Effector memory CD4-positive, alpha-beta T cell (primary cell): Measurements from ENCODE around the gene TMEM98.
"Not testable (repeated sequence)": the region's sequence is repeated elsewhere in the genome, so short reads cannot be mapped to it uniquely, and the experiment has no call there.

ENCODE experiments used
- DNase-seq, 3 donors: peaks; one replicate each; pipeline ENCODE4 v3.0.0-alpha.2; 2020
- H3K27ac ChIP-seq: 2 replicates; pipeline ENCODE4 v1.7.0; 2013; ENCODE audit warnings: mild to moderate bottlenecking, low read length, moderate library complexity; ENCODE audit not compliant: insufficient read depth, poor library complexity, severe bottlenecking
- H3K27me3 ChIP-seq: replicated peaks from 2 replicates; pipeline ENCODE4 v1.7.0; 2013; ENCODE audit warnings: mild to moderate bottlenecking, low read length; ENCODE audit not compliant: insufficient read depth, control insufficient read depth, poor library complexity, severe bottlenecking
- H3K36me3 ChIP-seq: 2 replicates; pipeline ENCODE4 v1.7.0; 2013; ENCODE audit warnings: mild to moderate bottlenecking, low read length, moderate library complexity; ENCODE audit not compliant: control insufficient read depth, insufficient read depth
- H3K4me1 ChIP-seq: 2 replicates; pipeline ENCODE4 v1.7.0; 2013; ENCODE audit warnings: low read length, mild to moderate bottlenecking; ENCODE audit not compliant: control insufficient read depth, insufficient read depth, poor library complexity, severe bottlenecking
- H3K4me3 ChIP-seq: 2 replicates; pipeline ENCODE4 v1.7.0; 2013; ENCODE audit warnings: low read length, low read depth, mild to moderate bottlenecking; ENCODE audit not compliant: insufficient read depth, poor library complexity, severe bottlenecking
- H3K9me3 ChIP-seq: 2 replicates; pipeline ENCODE4 v1.7.0; 2013; ENCODE audit warnings: mild to moderate bottlenecking, low read length, moderate library complexity; ENCODE audit not compliant: control insufficient read depth

The TMEM98 gene

GRCh38 chr17:32913593-32913992 is 14.4 kb upstream of the TMEM98 start:
- H3K36me3 ChIP-seq: no peaks in the 10 kb centered on the region

GRCh38 chr17:32914181-32914580 is 13.8 kb upstream of the TMEM98 start:
- no peaks in the 10 kb centered on the region for H3K27me3 ChIP-seq
- H3K36me3 ChIP-seq: no peaks in the 10 kb centered on the region
- DNase-seq: no peak
- H3K9me3 ChIP-seq: no peaks in the 10 kb centered on the region
- H3K4me1 ChIP-seq: no peaks in the 10 kb centered on the region
- H3K4me3 ChIP-seq: no peak overlapping the region
- no peak overlapping the region for H3K27ac ChIP-seq

More at GRCh38 chr17:32913593-32913992, 14.4 kb upstream of the TMEM98 start:
- Histone ChIP-seq H3K9me3 (no peaks in the 10 kb centered on the region), H3K27ac (no peak overlapping the region), H3K4me1 (no peaks in the 10 kb centered on the region), H3K27me3 (no peaks in the 10 kb centered on the region), H3K4me3 (no peak overlapping the region)
- DNase-seq: no peak

GRCh38 chr17:32915245-32915644 is 12.7 kb upstream of the TMEM98 start:
- Histone ChIP-seq H3K4me3 (no peak overlapping the region), H3K4me1 (no peaks in the 10 kb centered on the region), H3K27me3 (no peaks in the 10 kb centered on the region), H3K27ac (no peak overlapping the region), H3K9me3 (no peaks in the 10 kb centered on the region), H3K36me3 (no peaks in the 10 kb centered on the region)
- no peak for DNase-seq

GRCh38 chr17:32916134-32916533 is 11.8 kb upstream of the TMEM98 start:
- DNase-seq: no peak
- H3K4me3 ChIP-seq: no peak overlapping the region
- H3K27ac ChIP-seq: no peak overlapping the region
- H3K4me1 ChIP-seq: no peaks in the 10 kb centered on the region
- no peaks in the 10 kb centered on the region for H3K27me3 ChIP-seq
- H3K36me3 ChIP-seq: no peaks in the 10 kb centered on the region
- no peaks in the 10 kb centered on the region for H3K9me3 ChIP-seq

GRCh38 chr17:32917081-32917480 is 10.9 kb upstream of the TMEM98 start:
- no peaks in the 10 kb centered on the region for H3K36me3 ChIP-seq
- no peaks in the 10 kb centered on the region for H3K9me3 ChIP-seq
- H3K27ac ChIP-seq: no peak overlapping the region
- no peak overlapping the region for H3K4me3 ChIP-seq
- no peak for DNase-seq
- H3K4me1 ChIP-seq: no peaks in the 10 kb centered on the region
- no peaks in the 10 kb centered on the region for H3K27me3 ChIP-seq

- Histone ChIP-seq H3K36me3 (no peaks in the 10 kb centered on the region), H3K4me3 (no peak overlapping the region), H3K9me3 (no peaks in the 10 kb centered on the region), H3K4me1 (no peaks in the 10 kb centered on the region), H3K27me3 (no peaks in the 10 kb centered on the region), H3K27ac (no peak overlapping the region)
- DNase-seq: no peak
These were observed 10.1 kb upstream of the TMEM98 start for GRCh38 chr17:32917842-32918241.

GRCh38 chr17:32919876-32920275 is 8.1 kb upstream of the TMEM98 start:
- not testable (repeated sequence) for H3K27me3 ChIP-seq, DNase-seq, H3K36me3 ChIP-seq, H3K27ac ChIP-seq, H3K9me3 ChIP-seq, H3K4me3 ChIP-seq, H3K4me1 ChIP-seq

- Histone ChIP-seq H3K4me1 (no peaks in the 10 kb centered on the region), H3K27ac (no peak overlapping the region), H3K27me3 (no peaks in the 10 kb centered on the region), H3K36me3 (no peaks in the 10 kb centered on the region), H3K4me3 (no peak overlapping the region), H3K9me3 (no peaks in the 10 kb centered on the region)
- DNase-seq: no peak
These were observed 7.7 kb upstream of the TMEM98 start for GRCh38 chr17:32920293-32920692.

GRCh38 chr17:32921017-32921416 is 6.9 kb upstream of the TMEM98 start:
- no peak for DNase-seq
- H3K36me3 ChIP-seq: no peaks in the 10 kb centered on the region
- H3K4me3 ChIP-seq: no peak overlapping the region
- no peak overlapping the region for H3K27ac ChIP-seq
- H3K4me1 ChIP-seq: no peaks in the 10 kb centered on the region
- no peaks in the 10 kb centered on the region for H3K9me3 ChIP-seq
- no peaks in the 10 kb centered on the region for H3K27me3 ChIP-seq

GRCh38 chr17:32923905-32924304 is 4.0 kb upstream of the TMEM98 start:
- H3K4me3 ChIP-seq, H3K27ac ChIP-seq, H3K27me3 ChIP-seq, H3K4me1 ChIP-seq, H3K9me3 ChIP-seq, H3K36me3 ChIP-seq, DNase-seq: not testable (repeated sequence)

GRCh38 chr17:32926183-32926582 is 1.8 kb upstream of the TMEM98 start:
- H3K4me3 ChIP-seq: no peak overlapping the region
- no peak for DNase-seq
- peaks cover 4% of the 10 kb centered on the region for H3K4me1 ChIP-seq
- no peaks in the 10 kb centered on the region for H3K36me3 ChIP-seq
- H3K27ac ChIP-seq: no peak overlapping the region
- peaks cover 9% of the 10 kb centered on the region for H3K27me3 ChIP-seq
- H3K9me3 ChIP-seq: no peaks in the 10 kb centered on the region
